HG02870 (cell line): ENCODE data around the gene LAMTOR4.
"Not testable (repeated sequence)": the region's sequence is repeated elsewhere in the genome, so short reads cannot be mapped to it uniquely, and the experiment has no call there.

Experiments used
- ATAC-seq: cut with Tn5 transposase; IDR thresholded peaks from one replicate; pipeline ENCODE4 v1.9.1; 2021; ENCODE audit warnings: mild to moderate bottlenecking, moderate library complexity; ENCODE audit not compliant: unreplicated experiment

Gene LAMTOR4

DNA sequence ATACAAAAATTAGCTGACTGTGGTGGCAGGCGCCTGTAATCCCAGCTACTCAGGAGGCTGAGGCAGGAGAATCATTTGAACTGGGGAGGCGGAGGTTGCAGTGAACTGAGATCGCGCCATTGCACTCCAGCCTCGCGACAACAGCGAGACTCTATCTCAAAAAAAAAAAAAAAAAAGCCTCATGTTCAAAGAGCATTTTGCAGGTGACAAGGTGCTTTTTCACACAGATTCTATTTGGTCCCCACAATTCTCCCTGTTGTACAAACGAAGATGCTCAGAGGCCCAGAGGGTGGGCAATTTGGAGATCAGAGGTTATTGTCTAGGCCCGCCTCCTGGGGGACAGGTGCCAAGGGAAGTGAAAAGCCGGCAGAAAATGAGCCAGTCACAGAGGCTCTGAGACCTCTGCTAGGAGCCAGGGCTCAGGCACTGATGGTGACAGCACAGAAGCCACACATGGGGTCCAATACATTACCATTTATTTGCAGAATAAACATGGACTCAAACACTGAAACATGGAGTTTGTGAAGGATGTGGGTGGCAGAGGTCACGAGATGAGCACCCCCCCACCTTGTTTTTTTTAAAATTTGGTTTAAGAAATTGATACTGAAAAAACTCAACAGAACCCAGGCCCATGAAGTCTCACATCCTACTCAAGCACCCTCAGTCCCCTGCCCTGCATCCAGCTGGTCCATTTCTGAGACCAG, 20.6 kb downstream of the LAMTOR4 start:
- no peak for ATAC-seq

DNA sequence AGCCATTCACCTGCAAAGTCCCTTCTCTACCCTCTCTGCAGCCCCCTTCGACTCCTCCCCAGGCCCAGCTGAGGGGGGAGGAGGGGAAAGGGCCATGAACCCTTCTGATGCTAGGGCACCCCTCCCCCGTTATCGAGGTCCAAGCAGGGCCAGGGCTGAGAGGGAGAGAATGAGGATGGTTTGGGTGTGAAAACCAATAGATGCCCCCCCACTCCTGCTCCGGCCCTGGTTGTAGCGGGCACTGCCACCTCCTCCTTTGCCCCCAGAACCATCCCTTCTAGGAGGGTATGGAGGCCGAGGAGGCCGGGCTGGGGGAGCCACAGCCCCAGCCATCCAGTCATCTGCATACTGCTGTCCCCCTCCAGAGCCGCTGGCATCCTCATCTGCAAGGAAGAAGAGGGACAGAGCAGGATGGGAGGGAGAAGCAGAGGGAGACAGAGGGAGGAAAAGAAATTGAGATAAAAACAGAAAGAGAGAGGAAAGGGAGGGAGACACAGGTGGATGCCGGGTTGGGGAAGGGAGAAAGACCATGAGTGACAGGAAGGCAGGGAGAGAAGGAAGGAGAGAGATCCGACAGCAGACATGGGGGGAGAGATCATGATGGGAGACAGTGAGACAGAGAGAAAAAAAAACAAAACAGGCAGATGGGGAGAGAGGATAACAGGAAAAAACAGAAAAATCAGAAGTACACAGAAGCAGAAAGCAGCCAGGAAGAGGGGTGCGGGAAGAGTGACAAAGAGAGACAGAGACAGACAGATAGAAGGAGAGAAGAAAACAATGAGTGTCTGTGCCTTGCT, 21.6 kb downstream of the LAMTOR4 start:
- ATAC-seq: no peak

DNA sequence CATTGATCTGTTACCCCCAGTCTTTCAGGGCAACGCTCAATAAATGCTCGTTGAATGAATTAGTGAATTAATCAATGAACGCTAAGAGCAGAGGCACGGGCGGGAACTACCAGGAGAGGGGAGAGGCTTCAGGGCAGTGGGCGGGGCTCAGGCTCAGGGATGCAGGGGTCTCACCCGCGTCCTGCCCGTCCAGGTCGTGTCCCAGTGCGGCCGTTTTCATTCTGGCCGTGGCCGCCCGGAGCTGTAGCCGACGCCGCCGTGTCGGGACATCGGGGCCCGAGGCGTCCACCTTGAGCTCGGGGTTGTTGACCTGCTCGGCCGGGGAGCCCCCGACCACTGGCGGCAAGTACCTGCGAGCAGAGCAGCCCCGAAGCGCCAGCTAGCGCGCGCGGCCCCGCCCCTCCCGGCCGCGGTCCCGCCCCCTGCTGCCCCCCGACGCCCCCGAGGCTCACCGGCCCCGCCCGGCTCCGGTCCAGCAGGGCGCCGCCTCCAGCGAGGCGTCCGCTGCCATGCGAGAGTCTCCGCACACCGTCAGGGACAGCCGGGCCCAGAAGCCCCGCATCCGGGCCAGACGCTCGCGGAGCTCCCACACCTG, 22.5 kb downstream of the LAMTOR4 start:
- no peak for ATAC-seq

DNA sequence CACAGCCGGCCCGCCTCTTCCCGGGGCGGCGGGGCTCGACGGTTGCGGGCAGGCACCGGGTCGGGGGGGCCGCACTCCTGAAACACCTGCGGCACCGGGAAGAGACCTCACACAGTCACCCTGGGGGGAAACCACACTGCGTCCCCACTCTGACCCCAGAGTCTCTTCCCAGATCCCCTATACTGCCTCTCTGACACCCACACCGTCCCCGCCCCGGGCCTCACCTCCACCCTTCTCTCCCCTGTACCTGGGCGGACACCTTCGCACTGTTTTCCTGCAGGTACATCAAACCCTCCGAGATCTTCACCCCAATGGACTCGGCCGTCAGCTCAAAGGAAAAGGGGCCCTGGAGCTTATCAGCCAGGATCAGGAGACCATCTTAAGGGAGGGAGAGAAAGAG, 23.1 kb downstream of the LAMTOR4 start:
- no peak for ATAC-seq

DNA sequence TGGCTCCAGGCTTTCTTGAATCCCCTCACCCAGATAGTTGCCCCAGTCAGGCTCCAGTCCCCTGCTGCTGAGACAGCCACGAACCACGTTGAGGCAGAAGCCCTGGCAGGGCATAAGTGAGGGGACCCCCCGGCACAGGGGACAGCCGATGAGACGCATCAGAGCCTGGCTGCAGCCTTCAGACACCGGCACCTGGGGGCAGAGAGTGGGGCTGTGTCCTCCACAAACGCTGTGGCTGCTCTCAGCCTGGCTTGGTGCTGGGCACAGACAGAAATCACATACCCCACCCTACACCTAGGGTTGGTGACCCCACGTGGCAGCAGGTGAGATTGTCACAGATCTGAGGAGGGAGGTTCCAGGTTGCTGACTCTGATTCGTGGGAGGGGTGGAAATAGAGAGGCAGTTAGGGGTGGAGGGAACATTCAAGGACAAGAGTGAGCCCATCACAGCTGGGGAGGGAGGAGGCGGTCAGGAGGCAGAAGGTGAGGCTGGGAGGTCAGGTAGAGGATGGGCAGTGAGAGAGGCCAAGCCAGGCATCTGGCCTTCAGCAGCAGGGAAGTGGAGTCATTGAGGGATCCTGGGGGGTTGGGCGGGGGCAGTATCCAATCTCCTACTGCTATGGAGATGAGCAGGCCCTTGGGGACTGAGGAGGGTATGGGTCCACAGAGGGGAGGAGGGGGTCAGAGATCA, 25.2 kb downstream of the LAMTOR4 start:
- ATAC-seq: no peak

DNA sequence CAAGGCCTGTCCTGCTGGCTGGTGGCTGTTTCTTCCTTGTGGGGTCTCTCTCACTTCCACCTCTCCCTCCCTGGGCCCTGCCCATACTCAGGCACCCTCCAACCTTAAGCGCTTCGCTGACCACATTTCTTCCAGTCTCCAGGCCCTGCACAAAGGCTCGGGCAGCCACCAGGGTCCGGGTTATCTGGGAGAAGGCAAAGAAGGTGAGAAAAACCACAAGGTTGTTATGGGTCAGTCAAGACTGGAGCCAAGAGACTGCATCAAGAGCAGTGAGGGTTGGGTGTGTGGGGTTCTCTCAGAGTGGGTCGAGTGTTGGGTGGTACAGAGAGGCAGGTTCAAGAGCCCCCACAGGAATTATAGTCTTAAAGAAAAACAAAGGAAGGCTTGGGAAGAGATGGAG, 25.9 kb downstream of the LAMTOR4 start:
- ATAC-seq: no peak

DNA sequence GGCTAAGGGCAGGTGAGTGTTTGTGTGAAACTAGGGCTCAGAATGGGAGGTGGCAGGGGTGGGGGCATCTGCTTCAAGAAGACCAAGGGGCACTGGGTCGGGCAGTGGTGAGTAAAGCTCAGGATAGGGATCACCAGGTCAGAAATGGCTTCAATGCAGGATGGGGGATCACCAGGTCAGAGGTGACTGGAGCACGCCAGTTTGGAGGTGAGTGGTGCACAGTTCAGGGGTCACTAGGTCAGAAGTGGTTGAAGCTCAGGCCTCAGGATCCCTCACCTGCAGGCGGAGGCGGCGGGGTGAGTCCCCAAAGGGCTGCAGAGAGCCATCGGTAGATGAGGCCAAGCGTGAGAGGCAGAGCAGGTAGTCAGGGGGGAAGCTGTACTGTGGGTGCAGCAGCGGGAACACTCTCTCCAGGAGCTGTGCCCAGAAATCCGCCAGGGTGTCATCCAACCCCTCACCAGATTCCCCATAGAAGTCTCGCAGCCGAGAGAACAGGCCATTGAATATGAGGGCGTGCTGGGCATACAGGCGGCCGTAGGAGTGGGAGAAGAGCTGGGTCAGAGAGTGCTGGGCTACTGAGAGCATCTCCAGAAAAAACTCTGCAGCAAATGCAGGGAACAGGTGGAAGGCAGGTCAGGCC, 26.7 kb downstream of the LAMTOR4 start:
- no peak for ATAC-seq

DNA sequence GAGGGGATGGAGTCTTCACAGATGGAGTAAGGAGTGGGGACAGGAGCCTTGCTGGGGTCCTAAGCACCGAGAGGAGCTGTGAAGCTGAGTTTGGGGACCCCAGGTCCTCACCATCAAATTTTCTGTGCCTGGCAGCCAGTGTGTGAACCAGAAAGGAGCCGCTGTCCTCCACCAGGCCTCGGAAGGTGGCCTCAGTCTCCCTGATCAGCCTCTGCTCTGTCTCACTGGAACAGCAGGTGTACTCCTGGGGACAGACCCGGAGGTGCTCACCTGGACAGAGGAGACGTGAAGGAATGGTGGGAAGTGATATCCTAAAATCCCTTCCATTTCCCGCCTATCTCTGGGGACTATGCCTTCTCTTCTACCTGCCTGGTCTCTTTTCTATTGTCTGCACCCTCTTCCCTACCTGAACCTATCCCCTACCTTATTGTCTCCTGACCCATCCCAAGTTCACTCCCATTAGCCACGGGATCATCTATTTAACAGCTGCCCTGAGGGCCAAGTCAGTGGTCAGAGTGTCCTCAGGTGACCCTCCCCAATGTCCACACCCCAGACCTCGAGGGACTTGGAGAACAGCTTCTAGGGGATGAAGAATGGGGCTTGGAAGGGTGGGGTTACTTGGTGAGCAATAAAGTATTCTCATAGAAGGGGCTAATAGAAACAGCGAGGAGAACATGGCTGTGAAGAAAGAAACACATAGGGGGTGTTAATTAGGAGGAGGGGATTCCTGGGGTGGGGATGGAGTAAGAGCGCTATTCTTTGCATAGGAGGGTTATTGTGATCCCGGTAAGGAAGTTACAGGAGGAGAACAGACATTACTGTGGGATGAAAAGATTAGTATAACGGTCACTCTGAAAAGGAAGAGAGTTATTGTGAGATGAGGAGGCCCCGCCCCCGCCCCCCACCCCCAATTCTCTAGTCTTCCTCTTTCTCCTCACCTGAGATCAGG, 27.7 kb downstream of the LAMTOR4 start:
- no peak for ATAC-seq

DNA sequence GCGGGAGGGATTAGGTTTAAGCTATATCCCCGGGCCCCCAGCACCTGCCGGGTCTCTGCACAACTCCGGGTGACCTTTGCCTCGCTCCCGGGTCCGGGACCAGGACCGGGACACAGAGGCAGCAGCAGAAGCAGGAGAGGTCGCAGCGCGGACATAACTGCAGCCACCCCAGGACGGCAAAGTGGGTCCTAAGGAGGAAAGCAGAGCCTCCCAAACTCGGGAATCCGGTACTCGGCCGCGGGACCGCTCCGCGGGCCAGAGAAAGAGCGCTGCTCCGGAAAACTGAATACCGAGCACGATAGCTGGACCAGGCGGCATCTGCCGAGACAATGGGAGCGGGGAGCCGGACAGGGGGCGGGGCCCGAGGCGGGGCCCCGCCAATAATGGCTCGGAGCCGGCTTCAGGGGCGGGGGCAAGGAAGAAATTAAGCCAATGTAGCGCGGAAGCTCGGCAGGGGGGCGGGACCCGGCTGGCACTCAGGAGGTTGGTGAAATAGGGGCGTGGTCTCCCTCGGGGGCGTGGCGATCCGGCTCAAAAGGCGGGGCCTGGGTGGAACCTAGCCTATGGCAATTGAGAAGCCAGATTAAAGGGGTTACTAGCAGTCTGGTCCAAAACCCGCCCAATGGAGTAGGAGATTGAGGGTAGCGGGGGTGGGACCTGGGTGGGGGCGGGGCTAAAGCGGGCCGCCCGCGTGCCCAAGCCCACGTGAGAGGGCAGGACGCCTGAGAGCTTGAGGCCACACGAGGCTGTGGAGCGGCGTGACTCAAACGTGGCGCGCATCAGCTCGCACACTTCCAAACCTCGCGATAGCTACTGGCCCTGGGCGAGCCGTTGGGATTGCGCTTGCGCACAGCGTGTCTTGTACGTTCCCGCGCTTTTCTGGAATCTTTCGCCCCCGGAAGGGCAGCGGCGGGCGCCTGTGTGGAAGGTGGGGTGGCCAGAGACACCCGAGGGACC, 28.6 kb downstream of the LAMTOR4 start, which contains the start of the genes GPC2 and STAG3:
Gene GPC2, minus strand, starts transcription at position 337 of the 957 bp plus-strand sequence. Its CDS starts 182 bp downstream, at position 155.
Gene STAG3, plus strand, starts transcription at position 874 of the 957 bp plus-strand sequence. CDS start 2,639 bp downstream, outside the sequence.
- ATAC-seq: peak; percentile 82

DNA sequence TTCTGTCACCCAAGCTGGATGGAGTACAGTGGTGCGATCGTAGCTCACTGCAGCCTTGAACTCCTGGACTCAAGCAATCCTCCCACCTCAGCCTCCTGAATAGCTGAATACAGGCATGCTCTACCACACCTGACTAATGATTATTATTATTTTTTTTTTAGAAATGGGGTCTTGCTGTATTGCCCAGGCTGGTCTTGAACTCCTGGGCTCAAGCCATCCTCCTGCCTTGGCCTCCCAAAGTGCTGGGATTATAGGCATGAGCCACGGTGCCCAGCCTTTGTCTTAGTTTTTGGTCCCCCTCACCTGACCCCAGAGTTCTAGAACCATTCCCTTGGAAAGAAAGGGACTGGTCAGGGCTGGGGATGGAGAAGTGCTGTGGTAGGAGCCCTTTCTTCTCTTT, 31.4 kb downstream of the LAMTOR4 start:
- not testable (repeated sequence) for ATAC-seq

DNA sequence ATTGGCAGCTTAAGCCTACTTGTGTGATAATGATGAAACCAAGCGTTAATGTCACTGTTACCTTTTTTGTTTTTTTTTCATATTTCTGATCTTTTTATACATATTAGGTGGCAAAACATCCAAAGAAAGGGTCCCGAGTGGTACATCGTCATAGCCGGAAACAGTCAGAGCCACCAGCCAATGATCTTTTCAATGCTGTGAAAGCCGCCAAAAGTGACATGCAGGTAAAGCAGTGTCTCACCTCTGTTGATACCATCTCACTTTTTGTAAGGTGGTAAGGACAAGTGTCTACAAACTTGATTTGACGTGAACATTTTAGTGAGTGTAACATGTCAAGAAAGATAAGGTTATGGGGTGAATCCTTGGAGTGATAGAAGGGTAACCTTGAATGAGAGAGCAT, 33.9 kb downstream of the LAMTOR4 start:
- not testable (repeated sequence) for ATAC-seq

DNA sequence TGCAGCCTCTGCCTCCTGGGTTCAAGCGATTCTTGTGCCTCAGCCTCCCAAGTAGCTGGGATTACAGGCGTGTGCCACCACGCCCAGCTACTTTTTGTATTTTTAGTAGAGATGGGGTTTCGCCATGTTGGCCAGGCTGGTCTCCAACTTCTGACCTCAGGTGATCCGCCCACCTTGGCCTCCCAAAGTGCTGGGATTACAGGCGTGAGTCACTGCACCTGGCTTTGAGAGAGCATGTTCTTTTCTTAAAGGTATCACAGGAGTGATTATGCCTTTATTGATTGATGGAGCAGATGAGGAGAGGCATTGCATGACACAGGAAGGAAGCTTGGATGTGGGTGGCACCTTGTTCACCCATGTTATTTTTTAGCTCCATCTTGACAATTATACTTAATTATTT, 34.4 kb downstream of the LAMTOR4 start:
- not testable (repeated sequence) for ATAC-seq

DNA sequence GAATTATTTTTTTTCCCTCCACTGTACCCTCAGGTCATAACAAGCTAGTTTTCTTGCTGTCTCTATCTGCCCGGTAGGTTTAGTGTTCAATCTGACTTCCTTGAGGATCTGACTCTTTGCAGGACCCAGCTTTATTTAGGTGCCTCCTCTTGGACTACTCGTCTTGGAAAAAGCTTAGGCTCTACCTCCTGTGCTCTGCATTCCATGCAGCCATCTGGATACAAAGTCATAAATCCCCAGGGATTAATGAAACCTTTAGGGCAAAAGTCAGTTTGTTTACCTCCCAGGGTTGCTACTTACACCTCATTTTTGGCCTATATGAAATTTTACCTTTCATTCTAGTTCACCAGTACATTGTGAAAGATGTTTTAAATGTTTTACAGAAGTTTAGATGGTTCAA, 37.0 kb downstream of the LAMTOR4 start:
- no peak for ATAC-seq

DNA sequence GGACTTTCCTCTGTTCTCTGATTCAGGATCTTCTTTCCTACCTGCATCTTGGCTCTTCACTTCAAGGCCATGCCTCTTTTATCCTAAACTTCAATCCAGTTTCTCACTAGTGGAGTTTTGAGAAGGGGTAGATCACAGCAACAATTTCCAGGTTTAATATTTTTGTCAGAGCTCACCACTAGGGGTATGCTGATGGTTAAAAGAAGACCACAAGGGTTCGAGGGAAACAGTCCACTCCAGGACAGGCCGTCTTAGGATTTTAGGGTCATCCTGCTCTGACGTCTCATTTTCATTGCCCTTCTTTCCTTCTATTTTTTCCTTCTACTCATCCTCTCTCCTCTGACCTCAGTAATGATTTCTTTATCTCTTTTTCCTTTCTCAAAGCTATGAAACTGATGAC, 40.3 kb downstream of the LAMTOR4 start:
- no peak for ATAC-seq

DNA sequence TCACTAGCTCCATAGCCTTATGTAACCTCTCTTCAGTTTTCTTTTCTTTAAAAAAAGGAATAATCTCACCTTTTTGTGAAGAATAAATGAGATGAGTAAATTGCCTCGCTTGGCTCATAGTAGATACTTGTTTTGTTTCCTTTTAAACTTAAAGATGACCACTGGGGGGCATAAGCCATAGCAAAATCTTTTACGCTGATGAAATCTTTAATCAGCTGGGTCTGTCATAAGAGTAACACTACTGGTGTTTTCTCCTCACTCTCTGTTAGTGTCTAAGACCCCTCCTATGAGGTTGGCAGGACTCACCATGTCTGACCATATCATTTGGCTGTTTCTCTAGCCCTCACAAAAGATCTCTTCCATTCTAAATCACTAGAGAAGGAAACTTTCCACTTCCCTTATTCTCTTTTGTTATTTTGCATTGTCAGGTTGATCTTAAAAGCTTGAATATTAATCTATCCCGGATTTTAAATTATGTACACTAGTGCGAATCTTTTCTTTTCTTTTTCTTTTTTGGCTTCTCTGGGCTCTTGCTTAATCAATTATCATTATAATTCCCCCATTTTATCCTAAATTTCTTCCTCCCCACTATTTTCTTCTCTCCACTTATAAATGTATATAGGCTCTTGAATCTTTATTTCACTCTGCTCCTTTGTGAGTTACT, 41.5 kb downstream of the LAMTOR4 start:
- no peak for ATAC-seq

DNA sequence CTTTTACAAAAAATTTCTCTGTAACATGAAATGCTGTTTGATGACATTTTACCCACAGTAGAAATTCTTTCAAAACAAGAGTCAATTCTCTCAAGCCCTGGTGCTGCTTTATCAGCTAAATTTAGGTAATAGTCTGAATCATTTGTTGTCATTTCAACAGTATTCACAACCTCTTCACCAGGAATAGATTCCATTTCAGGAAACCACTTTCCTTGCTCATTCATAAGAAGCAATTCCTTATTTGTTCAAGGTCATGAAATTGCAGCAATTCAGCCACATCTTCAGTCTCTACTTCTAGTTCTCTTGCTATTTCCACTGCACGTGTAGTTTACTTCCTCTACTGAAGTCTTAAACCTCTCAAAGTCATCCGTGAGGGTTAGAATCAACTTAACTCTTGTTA, 43.1 kb downstream of the LAMTOR4 start:
- ATAC-seq: no peak

DNA sequence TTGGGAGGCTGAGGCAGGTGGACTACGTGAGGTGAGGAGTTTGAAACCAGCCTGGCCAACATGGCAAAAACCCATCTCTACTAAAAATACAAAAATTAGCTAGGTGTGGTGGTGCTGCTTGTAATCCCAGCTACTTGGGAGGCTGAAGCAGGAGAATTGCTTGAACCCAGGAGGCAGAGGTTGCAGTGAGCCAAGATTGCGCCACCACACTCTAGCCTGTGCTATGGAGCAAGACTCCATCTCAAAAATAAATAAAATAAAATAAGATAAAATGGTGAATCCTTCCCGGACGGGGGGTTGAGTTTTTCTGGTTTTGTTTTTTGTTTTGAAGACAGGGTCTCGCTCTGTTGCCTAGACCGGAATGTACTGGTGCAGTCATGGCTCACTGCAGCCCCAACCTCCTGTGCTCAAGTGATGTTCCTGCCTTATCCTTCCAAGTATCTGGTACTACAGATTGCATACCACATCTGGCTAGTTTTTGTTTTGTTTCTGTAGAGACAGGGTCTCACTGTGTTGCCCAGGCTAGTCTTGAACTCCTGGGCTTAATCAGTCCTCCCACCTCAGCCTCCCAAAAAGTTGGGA, 43.7 kb downstream of the LAMTOR4 start:
- not testable (repeated sequence) for ATAC-seq

DNA sequence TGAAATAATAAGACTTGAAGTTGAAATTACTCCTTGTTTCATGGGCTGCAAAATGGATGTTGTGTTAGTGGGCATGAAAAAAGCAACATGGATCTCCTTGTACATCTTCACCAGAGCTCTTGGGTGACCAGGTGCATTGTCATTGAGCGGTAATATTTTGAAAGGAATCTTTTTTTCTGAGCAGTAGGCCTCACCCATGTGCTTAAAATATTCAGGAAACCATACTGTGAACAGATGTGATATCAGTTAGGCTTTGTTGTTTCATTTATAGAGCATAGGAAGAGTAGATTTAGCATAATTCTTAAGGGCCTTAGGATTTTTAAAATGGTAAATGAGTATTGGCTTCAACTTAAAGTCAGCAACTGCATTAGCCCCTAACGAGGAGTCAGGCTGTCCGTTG, 44.3 kb downstream of the LAMTOR4 start:
- no peak for ATAC-seq
